Thyroid gland (tissue), 4 donors: ENCODE measurements around the gene RSPH9. TPM values are rescaled to one million over a fixed set of nuclear protein-coding genes. Genes with fewer than 3 reads are reported as not detected.

ENCODE experiments used
- DNase-seq, 2 donors: peaks; one replicate each; pipeline ENCODE4 v3.0.0-alpha.2; 2019
- H3K27ac ChIP-seq, 3 donors: fragments of 200-600 bp; sonication (generic); 1 replicate in 2 of 3; 2 replicates in 1 of 3; pipeline ENCODE4 v1.5.1; 2016 to 2019; ENCODE audit warnings: mild to moderate bottlenecking in 1 of 3, moderate library complexity in 1 of 3
- H3K27me3 ChIP-seq: fragments of 200-600 bp; sonication (generic); one replicate; pipeline ENCODE4 v1.5.1; 2019
- H3K36me3 ChIP-seq, 2 donors: fragments of 200-600 bp; sonication (generic); one replicate each; pipeline ENCODE4 v1.5.1; 2016 to 2019
- H3K4me1 ChIP-seq, 2 donors: fragments of 200-600 bp; sonication (generic); one replicate each; pipeline ENCODE4 v1.5.1; 2017 to 2019
- H3K4me3 ChIP-seq, 3 donors: fragments of 200-600 bp; sonication (generic); replicated peaks in 1 of 3; 1 replicate in 2 of 3; 2 replicates in 1 of 3; pipeline ENCODE4 v1.5.1; 2016; ENCODE audit warnings: mild to moderate bottlenecking in 1 of 3
- H3K9me3 ChIP-seq: fragments of 200-600 bp; sonication (generic); one replicate; pipeline ENCODE4 v1.5.1; 2017
- CTCF ChIP-seq, 6 experiments: fragments of 200-600 bp in 3 of 6; fragments of 450-650 bp in 3 of 6; sonication (generic) in 3 of 6; IDR thresholded peaks; one replicate each; pipeline ENCODE4 v1.5.1; 2016 to 2019; ENCODE audit warnings: antibody characterized with exemption in 6 of 6, mild to moderate bottlenecking in 2 of 6, inconsistent platforms in 1 of 6, moderate library complexity in 1 of 6
- POLR2A ChIP-seq, 2 donors: fragments of 450-650 bp; IDR thresholded peaks; one replicate each; pipeline ENCODE4 v1.6.1; 2017; ENCODE audit warnings: antibody characterized with exemption in 2 of 2, mild to moderate bottlenecking in 2 of 2, moderate library complexity in 1 of 2
- WGBS, 2 donors: methylation state at CpG; one replicate each; pipeline ENCODE4 v1.1.5; 2017; 5-methylcytosine and 5-hydroxymethylcytosine counted together
- intact Hi-C: fragments of 100-400 bp; cut with DNase I; formaldehyde crosslinking; loops from one replicate; pipeline ENCODE4 v1.15.1; 2023
- total RNA-seq, 4 donors: library from RNA; depleted of rRNA; stranded (reverse); fragments of >200 nt; gene quantifications; one replicate each; pipeline ENCODE4 v1.2.3, GENCODE V29; 2016

The RSPH9 gene
- total RNA-seq, 4 donors from 2014 or later, result 0.13 TPM; not detected in 3

- WGBS, 2 donors, result 72 to 77% methylated on average over 11 of the region's 11 CpGs
- no peak overlapping the region for H3K27ac ChIP-seq
- no peaks in the 10 kb centered on the region for H3K9me3 ChIP-seq
- intact Hi-C loops, result no loop called here
- TF ChIP-seq CTCF (IDR thresholded peaks at IDR 0.05), result no peak
- no peaks in the 10 kb centered on the region for H3K27me3 ChIP-seq
- no peak for DNase-seq
- H3K4me3 ChIP-seq, result no peak overlapping the region
- H3K36me3 ChIP-seq, result peaks cover 30 to 31% of the 10 kb centered on the region in 2 donors
- no peaks in the 10 kb centered on the region for H3K4me1 ChIP-seq
These were observed 35.7 kb downstream of the RSPH9 start for GRCh38 chr6:43680308-43681200.

GRCh38 chr6:43681303-43681702 lies 36.5 kb downstream of the RSPH9 start:
- whole genome bisulfite sequencing, 2 donors, result 91 to 92% methylated on average over 5 of the region's 5 CpGs
- H3K27ac ChIP-seq, result no peak overlapping the region
- H3K9me3 ChIP-seq, result no peaks in the 10 kb centered on the region
- intact Hi-C loops, result no loop called here
- no peak for DNase-seq
- H3K4me1 ChIP-seq, result peaks cover 0 to 3% of the 10 kb centered on the region in 2 donors
- TF ChIP-seq CTCF (IDR thresholded peaks at IDR 0.05) (no peak), POLR2A (IDR thresholded peaks at IDR 0.05) (no peak)
- H3K4me3 ChIP-seq, result no peak overlapping the region
- H3K36me3 ChIP-seq, result peaks cover 25 to 30% of the 10 kb centered on the region in 2 donors
- no peaks in the 10 kb centered on the region for H3K27me3 ChIP-seq

- no peak for DNase-seq
- intact Hi-C loops, result no loop called here
- 60 to 62% methylated on average over 8 of the region's 8 CpGs for WGBS, 2 donors
- TF ChIP-seq CTCF (IDR thresholded peaks at IDR 0.05), result no peak
- TF ChIP-seq POLR2A (IDR thresholded peaks at IDR 0.05), result no peak
- H3K27ac ChIP-seq, result no peak overlapping the region
- peaks cover 11 to 16% of the 10 kb centered on the region in 2 donors for H3K36me3 ChIP-seq
- peaks cover 8 to 11% of the 10 kb centered on the region in 2 donors for H3K4me1 ChIP-seq
- H3K27me3 ChIP-seq, result no peaks in the 10 kb centered on the region
- no peak overlapping the region for H3K4me3 ChIP-seq
- no peaks in the 10 kb centered on the region for H3K9me3 ChIP-seq
These were observed 38.0 kb downstream of the RSPH9 start for GRCh38 chr6:43682724-43683429.

GRCh38 chr6:43683708-43684455 lies 39.0 kb downstream of the RSPH9 start:
- no peak overlapping the region for H3K27ac ChIP-seq
- peaks cover 8 to 17% of the 10 kb centered on the region in 2 donors for H3K4me1 ChIP-seq
- H3K4me3 ChIP-seq, result no peak overlapping the region
- peaks cover 4 to 12% of the 10 kb centered on the region in 2 donors for H3K36me3 ChIP-seq
- WGBS, 2 donors, result 80 to 86% methylated on average over 1 of the region's 1 CpG
- no peak for TF ChIP-seq POLR2A (IDR thresholded peaks at IDR 0.05)
- TF ChIP-seq CTCF (IDR thresholded peaks at IDR 0.05), result no peak
- no peak for DNase-seq
- intact Hi-C loops, result no loop called here
- H3K27me3 ChIP-seq, result no peaks in the 10 kb centered on the region
- no peaks in the 10 kb centered on the region for H3K9me3 ChIP-seq
